ENCODE data around the gene E4F1.

DNA sequence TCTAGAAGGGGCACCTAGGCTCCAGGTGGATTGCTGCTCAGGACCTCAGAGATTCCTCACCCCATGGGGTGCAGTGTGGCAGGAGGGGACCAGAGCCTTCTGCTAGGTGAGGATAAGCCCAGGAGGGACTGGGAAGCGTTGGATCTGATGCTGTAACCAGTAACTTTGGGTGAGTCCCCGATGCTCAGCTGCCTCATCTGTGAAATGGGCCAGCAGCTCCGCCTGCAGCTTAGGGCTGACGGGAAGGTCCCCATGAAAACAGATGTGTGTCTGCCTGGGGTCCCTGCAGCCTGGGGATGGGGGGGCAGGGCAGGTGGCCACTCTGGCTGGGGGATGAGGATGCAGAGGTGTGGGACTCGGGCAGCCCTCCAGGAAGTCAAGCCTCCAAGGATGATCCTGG is 24.3 kb upstream of the E4F1 start:
- TF ChIP-seq, protein P1, sequence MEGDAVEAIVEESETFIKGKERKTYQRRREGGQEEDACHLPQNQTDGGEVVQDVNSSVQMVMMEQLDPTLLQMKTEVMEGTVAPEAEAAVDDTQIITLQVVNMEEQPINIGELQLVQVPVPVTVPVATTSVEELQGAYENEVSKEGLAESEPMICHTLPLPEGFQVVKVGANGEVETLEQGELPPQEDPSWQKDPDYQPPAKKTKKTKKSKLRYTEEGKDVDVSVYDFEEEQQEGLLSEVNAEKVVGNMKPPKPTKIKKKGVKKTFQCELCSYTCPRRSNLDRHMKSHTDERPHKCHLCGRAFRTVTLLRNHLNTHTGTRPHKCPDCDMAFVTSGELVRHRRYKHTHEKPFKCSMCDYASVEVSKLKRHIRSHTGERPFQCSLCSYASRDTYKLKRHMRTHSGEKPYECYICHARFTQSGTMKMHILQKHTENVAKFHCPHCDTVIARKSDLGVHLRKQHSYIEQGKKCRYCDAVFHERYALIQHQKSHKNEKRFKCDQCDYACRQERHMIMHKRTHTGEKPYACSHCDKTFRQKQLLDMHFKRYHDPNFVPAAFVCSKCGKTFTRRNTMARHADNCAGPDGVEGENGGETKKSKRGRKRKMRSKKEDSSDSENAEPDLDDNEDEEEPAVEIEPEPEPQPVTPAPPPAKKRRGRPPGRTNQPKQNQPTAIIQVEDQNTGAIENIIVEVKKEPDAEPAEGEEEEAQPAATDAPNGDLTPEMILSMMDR (conservative IDR thresholded peaks at IDR 0.05; ENCODE audit: low read depth, low read length) = no peak
- no peak for TF ChIP-seq EZH2 (IDR thresholded peaks at IDR 0.05; ENCODE audit: borderline replicate concordance, low read depth, low read length, poor library complexity, severe bottlenecking)
